HG03139 (cell line): Measurements from ENCODE around the gene FOXE3.
A peak's percentile ranks its signal among the peaks of the same experiment; 100 is the strongest.

Experiments
- ATAC-seq: cut with Tn5 transposase; IDR thresholded peaks from one replicate; pipeline ENCODE4 v1.9.1; 2021; ENCODE audit not compliant: unreplicated experiment

The FOXE3 gene

GRCh38 chr1:47415728-47416318, at the start of gene FOXE3:
Gene FOXE3, plus strand, starts transcription at chr1:47416285. Its CDS starts 31 bp downstream, at chr1:47416316.
- no peak for ATAC-seq

GRCh38 chr1:47367651-47368050, 48.4 kb upstream of the FOXE3 start:
- ATAC-seq = no peak

- no peak for ATAC-seq
Observed at GRCh38 chr1:47371016-47371517, 45.0 kb upstream of the FOXE3 start.

GRCh38 chr1:47374501-47374900, 41.6 kb upstream of the FOXE3 start:
- no peak for ATAC-seq

- no peak for ATAC-seq
Observed at GRCh38 chr1:47378147-47378546, 37.9 kb upstream of the FOXE3 start.

GRCh38 chr1:47380699-47381098, 35.4 kb upstream of the FOXE3 start:
- ATAC-seq = no peak

- no peak for ATAC-seq
Observed at GRCh38 chr1:47382399-47382983, 33.6 kb upstream of the FOXE3 start.

GRCh38 chr1:47384083-47384482, 32.0 kb upstream of the FOXE3 start:
- ATAC-seq = no peak

- no peak for ATAC-seq
Observed at GRCh38 chr1:47385020-47385419, 31.1 kb upstream of the FOXE3 start.

GRCh38 chr1:47386268-47386667, 29.8 kb upstream of the FOXE3 start:
- ATAC-seq = no peak

- ATAC-seq = peak; percentile 9
Observed at GRCh38 chr1:47388030-47388890, 27.8 kb upstream of the FOXE3 start.

- ATAC-seq = peak; percentile 56
Observed at GRCh38 chr1:47388891-47389238, 27.2 kb upstream of the FOXE3 start.

GRCh38 chr1:47389731-47390130, 26.4 kb upstream of the FOXE3 start:
- ATAC-seq = no peak

GRCh38 chr1:47390843-47391242, 25.2 kb upstream of the FOXE3 start:
- ATAC-seq = no peak

- ATAC-seq = no peak
Observed at GRCh38 chr1:47393141-47393540, 22.9 kb upstream of the FOXE3 start.

GRCh38 chr1:47395433-47395832, 20.7 kb upstream of the FOXE3 start:
- no peak for ATAC-seq

- no peak for ATAC-seq
Observed at GRCh38 chr1:47396671-47397196, 19.4 kb upstream of the FOXE3 start.

- no peak for ATAC-seq
Observed at GRCh38 chr1:47399138-47399845, 16.8 kb upstream of the FOXE3 start.

- no peak for ATAC-seq
Observed at GRCh38 chr1:47399846-47400155, 16.3 kb upstream of the FOXE3 start.

GRCh38 chr1:47401761-47402160, 14.3 kb upstream of the FOXE3 start:
- no peak for ATAC-seq

GRCh38 chr1:47402591-47402990, 13.5 kb upstream of the FOXE3 start:
- no peak for ATAC-seq
